Renal cortical epithelial cell (primary cell): ENCODE results near the gene NEUROD4. TPM values are rescaled to one million over a fixed set of nuclear protein-coding genes. Genes with fewer than 3 reads are reported as not detected.

ENCODE experiments used
- DNase-seq: peaks from one replicate; pipeline ENCODE4 v3.0.0-alpha.2; 2011; ENCODE audit warnings: low read depth
- total RNA-seq: library from RNA; depleted of rRNA; stranded (reverse); fragments of >200 nt; gene quantifications from 2 replicates; pipeline ENCODE4 v1.2.3, GENCODE V29; 2014

NEUROD4 gene
- total RNA-seq, 1 donor from 2014 or later, result not detected

GRCh38 chr12:55061024-55061423 is 41.2 kb downstream of the NEUROD4 start:
- no peak for DNase-seq

GRCh38 chr12:55063291-55063690 is 43.5 kb downstream of the NEUROD4 start:
- DNase-seq, result no peak

GRCh38 chr12:55065535-55065934 is 45.8 kb downstream of the NEUROD4 start:
- DNase-seq, result no peak

- DNase-seq, result no peak
Observed at GRCh38 chr12:55067701-55068100, 47.9 kb downstream of the NEUROD4 start.

- DNase-seq, result peak; percentile 55
Observed at GRCh38 chr12:55068416-55069010, 48.7 kb downstream of the NEUROD4 start.

GRCh38 chr12:55072083-55072482 is 52.3 kb downstream of the NEUROD4 start:
- no peak for DNase-seq

- DNase-seq, result peak; percentile 63
Observed at GRCh38 chr12:55073043-55074022, 53.6 kb downstream of the NEUROD4 start.

- DNase-seq, result no peak
Observed at GRCh38 chr12:55074806-55075205, 55.0 kb downstream of the NEUROD4 start.

Other genes with a start within 250 kb of the NEUROD4 start
- gene MUCL1, start 165.5 kb upstream of the NEUROD4 start, total RNA-seq, result not detected in 2 replicates
- gene TESPA1, start 35.2 kb upstream of the NEUROD4 start, total RNA-seq, result not detected in 2 replicates
- not detected in 2 replicates for gene OR9K2, start 106.4 kb downstream of the NEUROD4 start, total RNA-seq
- not detected in 2 replicates for gene OR10A7, start 201.1 kb downstream of the NEUROD4 start, total RNA-seq
- not detected in 2 replicates for gene OR6C74, start 224.6 kb downstream of the NEUROD4 start, total RNA-seq